Fibroblast of lung (primary cell): Measurements from ENCODE around the gene TTC38.

Experiments
- EZH2 ChIP-seq: IDR thresholded peaks from 2 replicates; pipeline ENCODE4 v1.5.1; 2012; ENCODE audit warnings: low read length, control low read depth, mild to moderate bottlenecking; ENCODE audit errors: missing control alignments
- TF ChIP-seq, protein P1 (sequence below), 2 donors: IDR thresholded peaks in 1 of 2; conservative IDR thresholded peaks in 1 of 2; 1 replicate in 1 of 2; 2 replicates in 1 of 2; pipeline ENCODE4 v1.5.1; 2011 to 2012; ENCODE audit warnings: low read length in 2 of 2, control low read depth in 1 of 2, inconsistent platforms in 1 of 2, low read depth in 1 of 2, mild to moderate bottlenecking in 1 of 2

DNA sequence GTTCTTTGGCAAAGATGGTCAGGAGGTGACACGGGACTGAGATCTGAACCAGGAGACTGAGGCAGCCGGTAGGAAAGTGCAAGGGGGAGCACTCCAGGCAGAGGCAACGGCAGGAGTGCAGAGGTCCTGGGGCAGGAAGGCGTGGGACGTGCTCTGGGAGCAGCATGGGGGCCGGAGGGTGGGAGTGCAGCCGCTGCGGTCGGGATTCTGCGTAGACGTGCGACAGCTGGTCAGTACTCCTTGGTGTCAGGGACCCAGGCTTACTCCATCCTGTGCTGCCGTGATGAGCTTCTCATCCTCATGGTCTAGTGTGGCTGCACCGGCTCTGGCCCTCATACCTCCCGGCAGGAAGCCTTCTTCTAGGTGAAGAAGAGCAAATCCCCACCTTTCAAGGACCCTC, 50.8 kb downstream of the TTC38 start:
- TF ChIP-seq, protein P1, sequence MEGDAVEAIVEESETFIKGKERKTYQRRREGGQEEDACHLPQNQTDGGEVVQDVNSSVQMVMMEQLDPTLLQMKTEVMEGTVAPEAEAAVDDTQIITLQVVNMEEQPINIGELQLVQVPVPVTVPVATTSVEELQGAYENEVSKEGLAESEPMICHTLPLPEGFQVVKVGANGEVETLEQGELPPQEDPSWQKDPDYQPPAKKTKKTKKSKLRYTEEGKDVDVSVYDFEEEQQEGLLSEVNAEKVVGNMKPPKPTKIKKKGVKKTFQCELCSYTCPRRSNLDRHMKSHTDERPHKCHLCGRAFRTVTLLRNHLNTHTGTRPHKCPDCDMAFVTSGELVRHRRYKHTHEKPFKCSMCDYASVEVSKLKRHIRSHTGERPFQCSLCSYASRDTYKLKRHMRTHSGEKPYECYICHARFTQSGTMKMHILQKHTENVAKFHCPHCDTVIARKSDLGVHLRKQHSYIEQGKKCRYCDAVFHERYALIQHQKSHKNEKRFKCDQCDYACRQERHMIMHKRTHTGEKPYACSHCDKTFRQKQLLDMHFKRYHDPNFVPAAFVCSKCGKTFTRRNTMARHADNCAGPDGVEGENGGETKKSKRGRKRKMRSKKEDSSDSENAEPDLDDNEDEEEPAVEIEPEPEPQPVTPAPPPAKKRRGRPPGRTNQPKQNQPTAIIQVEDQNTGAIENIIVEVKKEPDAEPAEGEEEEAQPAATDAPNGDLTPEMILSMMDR (conservative IDR thresholded peaks at IDR 0.05 in 1 of 2, IDR thresholded peaks at IDR 0.05 in 1 of 2; ENCODE audit: low read depth in 1 of 2, low read length in 2 of 2), result no peak
- no peak for TF ChIP-seq EZH2
